ENCODE data around the gene ITGA11.
"Not testable (repeated sequence)": the region's sequence is repeated elsewhere in the genome, so short reads cannot be mapped to it uniquely, and the experiment has no call there.

The ITGA11 gene

DNA sequence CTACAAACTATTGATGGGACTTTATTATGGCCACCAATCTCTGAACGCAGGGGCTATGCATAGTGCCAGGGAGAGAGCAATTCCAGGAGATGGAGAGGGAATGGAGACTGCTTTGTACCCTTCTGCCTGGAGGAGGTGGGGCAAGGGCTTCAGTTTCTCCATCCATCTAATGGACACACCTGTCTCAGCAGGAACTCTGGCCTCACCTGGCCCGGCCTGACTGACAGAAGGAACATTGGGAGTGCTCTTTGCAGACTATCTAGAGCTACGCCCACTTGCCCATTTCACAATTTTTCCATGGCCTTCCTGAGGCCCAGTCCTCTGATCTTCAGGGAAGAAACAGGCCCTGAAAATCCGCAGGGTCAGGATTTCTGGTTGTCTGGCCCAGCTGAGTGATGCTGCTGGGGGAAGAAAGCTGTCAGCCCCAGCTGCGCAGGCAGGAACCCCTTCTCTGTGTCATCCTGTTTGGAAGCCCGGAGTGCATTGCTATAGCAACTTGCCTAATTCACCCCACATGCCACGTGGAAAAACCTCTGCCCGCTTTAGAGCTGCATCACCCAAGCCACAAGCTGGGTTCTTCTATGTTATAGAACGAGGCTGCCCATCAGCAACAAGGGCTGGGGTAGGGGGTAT lies 6.4 kb downstream of the ITGA11 start:
- DNase-seq (ENCODE audit: low spot score), result no peak

DNA sequence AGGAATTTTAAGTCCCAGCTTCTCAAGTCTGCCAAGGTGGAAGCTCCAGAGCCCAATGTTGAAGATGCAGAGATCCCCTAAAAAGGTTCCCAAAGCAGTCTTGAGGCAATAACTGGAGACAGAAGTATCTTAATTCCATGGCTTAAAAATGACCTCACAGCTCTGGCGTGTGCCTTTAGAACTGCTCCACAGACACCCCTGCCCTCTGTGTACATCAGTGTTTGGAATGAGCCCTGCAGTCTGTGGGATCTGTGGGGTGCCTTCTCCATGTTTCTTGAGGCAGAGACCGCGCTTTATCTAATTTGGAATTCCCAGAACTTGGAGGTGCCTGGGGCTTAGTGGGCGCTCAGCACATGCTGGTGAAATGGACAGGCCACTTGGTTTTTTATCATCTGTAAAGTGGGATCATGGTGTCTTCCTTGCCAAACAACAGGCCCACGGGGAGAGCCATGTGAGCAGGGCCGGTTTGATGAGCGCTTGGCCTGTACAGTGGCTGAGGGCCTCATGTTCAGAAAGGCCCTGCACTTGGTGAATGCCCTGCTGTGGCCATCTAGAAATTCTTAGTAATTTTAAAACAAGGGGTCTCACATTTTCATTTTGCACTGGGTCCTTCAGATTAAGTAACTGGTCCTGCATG lies 7.1 kb downstream of the ITGA11 start:
- no peak for DNase-seq (ENCODE audit: low spot score)

DNA sequence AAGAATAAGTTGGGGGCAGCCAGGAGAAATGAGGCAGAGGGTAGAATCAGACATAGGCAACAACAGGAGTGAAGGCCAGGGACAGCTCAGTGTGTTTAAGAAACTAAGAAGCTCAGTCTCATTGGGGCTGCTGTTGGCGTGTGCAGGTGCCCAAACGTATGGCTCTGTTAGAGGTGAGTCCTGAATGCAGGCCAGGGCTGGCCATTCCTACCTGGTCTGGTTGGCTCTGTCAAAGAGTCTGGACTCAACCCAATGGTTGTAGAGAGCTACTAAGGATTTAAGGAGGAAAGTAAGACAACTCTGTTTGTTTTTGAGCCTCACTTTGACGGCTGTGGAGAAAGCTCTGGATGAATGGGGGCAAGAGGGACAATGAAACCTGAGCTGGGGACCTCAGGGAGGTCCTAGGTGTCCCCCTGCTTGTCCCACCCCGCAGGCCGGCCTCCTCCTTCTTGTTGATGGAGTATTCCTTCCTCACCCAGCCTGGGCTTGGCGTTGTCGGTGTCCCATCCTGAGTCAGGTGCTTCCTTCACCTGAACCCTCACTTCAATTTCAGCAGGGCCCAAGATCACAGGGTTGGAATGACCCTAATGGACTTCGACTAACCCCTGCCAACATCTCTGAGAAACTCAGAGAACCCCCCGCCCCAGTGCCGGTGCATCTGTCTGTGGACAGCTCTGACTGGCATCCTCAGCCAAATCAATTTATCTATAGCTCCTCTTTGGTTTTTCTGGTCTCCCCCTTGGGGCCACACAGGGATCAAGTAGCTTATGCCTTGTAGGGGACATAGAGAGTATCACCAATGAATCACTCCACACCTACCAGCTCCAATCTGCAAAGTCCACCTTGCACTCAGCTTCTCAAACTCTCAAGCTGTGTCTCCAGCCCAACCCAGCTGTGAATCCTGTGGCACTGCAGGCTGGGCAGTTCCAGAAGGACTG lies 8.3 kb downstream of the ITGA11 start:
- no peak for DNase-seq (ENCODE audit: low spot score)

DNA sequence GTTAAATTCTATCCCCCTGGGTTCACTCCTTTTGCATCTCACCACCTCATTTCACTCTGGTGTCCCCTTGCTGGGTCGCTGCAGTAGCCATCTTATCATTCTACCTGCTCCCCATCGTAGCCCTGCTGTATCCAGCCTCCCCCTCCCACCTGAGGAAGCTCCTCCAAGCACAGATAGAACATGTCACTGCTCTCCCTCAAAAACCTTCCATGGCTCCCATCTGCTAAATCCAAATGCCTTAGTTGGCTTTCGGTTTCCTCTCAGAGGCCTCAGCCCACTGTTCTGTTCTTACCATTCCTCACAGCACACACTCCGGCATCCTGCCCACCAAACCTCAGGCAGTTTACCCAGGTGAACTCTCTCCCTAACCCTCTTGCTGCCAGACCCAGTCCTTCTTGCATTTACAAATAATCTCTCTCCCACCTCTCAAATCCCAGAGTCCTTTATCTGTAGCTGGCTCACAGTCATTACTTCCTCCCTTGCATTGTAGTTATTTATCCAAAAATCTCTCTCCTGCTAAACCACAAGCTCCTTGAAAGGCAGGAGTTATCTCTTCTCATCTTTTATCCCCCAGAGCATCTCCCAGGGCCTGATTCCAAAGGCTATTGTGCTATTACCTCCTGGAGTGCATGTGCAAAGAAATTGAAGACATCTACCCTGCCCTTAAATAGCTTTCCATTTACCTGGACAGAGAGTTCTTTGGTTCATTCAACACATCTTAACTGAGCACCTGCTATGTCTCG lies 9.4 kb downstream of the ITGA11 start:
- DNase-seq (ENCODE audit: low spot score), result not testable (repeated sequence)

DNA sequence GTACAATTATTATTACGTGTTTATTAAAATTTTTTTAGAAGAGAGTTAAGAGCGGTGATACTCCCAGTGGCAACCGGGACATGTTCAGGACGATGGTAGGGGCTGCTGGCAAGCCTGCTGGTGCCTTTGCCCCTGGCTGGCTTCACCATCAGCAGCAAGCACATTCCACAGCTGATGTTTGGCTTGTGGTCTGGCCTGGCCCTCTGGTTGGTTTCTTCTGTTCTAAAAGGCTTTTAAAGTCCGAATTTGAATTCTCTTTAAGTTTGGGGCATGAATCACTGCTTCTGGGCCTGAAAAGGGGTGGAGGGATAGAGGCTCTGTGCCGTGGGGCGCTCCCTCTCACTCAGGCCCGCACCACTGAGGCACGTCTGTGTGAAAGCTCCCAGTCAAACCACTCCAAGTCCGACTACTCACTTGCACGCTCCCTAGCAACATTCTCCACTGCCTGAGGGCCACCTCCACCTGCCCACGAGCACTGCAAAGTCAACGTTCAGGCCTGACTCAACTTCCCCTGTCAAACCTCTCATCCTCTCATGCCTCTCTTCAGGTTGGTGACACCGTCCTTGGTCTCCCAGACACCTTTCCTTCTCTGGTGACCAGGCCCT lies 10.1 kb downstream of the ITGA11 start:
- no peak for DNase-seq (ENCODE audit: low spot score)

DNA sequence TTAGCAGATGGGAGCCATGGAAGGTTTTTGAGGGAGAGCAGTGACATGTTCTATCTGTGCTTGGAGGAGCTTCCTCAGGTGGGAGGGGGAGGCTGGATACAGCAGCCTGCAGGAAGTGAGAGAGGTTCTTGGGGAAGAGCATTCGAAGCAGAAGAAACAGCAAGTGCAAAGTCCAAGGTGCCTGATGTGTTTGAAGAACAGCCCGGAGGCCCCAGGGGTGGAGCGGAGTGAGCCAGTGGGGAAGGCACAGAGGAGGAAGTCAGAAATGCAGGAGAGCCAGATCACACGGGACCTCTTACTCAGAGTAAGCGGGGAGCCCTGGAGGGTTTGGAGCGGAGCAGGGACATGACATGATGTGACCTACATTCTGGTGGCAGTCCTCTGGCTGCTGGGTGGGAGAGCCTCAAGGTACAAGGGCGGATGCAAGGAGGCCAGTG lies 10.8 kb downstream of the ITGA11 start:
- DNase-seq (ENCODE audit: low spot score), result no peak

DNA sequence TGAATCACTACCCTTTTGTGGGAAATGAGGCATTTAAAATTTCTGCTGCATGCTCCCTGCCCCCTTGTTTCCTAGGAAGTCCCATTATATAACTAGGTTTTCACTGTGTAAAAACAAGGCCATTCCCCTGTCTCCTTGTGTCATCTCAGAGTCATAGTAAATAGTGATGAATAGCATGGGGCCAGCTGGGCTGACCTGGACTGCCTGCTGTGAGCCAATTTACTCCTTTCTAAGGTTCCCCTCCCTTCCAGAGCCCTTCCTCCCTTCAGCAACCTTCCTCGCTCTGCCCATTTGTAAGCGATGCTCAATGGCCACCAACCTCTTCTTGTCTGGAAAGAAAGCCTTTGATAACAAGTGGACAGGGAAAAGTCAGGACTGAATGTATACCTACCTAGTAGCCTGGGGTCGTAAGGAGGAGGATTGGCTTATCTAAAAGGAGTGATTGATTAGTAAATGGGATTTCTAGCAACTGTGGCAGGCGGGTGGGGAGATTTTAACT lies 11.7 kb downstream of the ITGA11 start:
- no peak for DNase-seq (ENCODE audit: low spot score)

DNA sequence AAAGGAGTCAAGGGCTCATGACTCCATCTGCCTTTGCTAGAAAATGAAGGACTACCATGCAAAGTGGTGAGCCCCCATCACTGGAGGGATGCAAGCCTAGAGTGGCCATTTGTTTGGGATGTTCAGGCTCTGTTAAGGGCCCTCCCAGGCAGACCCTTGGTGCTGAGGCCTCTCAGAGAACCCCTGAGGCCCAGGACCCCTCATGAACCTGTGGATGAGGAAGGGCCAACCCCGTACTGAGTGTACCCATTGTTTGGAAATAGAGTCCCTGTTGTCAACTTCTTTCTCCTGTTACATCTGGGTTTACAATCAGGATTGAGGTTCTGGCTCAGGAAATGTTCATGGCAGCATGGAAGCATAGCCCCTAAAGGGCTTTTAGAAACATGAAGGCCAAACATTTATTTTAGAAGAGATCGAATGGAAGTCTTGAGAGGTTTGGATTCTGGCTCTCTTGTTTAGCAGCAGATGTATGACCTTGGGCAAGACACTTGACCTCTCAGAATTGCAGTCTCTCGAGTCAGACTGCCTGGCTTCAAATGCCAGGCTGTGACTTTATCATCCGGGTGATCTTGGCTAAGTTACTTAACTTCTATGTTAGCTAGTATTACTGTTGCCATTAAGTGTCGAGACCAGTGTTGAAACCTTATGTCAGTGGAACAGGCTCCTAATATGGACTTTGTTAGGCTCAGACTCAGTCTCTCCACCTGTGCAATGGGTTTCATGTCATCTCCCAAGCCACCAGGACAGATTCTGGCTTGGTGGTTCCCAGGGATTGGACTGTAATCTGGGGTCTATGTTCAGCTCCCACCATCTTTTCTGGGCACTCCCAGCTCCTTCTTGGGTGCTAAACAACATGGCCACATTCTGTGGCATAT lies 12.4 kb downstream of the ITGA11 start:
- DNase-seq (ENCODE audit: low spot score), result no peak

DNA sequence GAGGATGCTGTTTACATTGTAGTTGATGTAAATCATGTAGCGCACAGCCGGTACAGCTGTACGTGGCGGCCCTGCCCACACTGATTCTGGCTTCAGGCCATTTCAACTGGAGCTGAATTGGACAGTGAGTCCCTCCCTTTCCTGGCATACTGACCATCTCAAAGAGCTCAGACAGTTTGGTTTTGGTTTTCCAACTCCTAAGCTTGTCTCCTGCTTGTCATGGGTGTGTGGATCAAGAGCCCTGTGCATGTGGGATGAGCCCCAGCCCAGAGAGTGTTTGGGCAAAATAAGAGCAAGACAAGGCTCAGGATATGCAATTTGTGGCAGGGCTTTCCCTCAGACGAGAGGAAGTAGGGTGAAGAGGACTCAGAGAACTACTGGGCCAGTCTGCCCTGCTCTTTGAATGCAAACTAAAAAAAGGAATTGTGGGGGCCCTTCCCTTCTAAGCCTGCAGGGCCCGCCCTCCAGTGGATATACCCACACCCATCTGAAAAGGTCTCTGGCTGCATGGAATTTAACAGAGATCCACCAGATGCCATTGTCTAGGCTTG lies 13.3 kb downstream of the ITGA11 start:
- DNase-seq (ENCODE audit: low spot score), result no peak

DNA sequence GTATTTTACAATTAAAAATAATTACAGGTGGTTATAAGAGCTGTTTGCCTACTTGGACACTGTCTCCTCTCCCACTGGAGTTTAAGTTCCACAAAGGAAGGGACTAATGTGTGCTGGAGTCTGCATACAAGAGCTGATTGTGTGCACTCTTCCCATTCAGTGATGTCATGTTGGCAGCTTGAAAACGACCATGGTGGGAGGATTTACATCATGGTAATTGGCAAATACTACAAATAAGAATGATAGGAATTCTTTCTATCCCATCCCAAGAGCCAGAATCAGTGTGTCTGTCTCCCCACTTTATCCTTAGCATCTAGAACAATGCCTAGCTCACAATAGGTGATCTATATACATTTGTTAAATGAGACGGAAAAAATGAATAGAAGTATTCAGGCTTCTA lies 14.1 kb downstream of the ITGA11 start:
- no peak for DNase-seq (ENCODE audit: low spot score)

DNA sequence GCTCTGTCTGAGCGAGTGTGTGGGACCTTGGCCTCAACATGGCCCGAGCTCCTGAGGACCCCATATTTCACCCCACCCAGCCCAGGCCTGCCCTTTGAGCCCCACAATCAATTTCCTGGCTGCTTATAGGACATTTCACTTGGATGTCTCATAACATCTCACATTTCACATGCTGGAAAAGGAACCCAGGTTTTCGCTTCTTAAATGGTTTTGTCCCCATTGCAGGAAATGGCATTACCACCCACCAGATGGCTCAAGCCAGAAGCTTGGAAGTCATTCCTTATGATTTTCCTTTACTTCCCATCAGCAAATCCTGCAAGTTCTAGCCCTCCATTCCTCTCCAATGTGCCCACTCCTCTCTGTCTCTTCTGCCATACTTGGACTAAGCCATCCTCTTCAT lies 14.9 kb downstream of the ITGA11 start:
- DNase-seq (ENCODE audit: low spot score), result no peak

DNA sequence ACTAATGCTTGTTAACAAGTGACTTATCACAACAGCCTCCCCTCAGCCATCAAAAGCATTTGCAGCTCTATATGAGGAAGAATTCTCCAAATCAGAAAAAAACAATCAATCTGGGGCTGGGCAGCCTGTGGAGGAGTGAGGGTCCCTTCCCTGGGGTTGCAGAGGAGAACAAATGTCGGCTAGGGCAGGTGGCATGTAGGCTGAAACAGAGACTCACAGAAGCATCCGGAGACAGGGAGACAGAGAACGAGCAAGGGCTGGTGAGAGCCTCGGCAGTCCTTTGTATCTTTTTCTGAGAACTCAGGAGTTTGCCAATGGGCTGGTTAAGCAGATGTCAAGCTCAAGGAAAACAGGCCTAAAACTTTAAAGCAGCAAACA lies 15.8 kb downstream of the ITGA11 start:
- DNase-seq (ENCODE audit: low spot score), result no peak

DNA sequence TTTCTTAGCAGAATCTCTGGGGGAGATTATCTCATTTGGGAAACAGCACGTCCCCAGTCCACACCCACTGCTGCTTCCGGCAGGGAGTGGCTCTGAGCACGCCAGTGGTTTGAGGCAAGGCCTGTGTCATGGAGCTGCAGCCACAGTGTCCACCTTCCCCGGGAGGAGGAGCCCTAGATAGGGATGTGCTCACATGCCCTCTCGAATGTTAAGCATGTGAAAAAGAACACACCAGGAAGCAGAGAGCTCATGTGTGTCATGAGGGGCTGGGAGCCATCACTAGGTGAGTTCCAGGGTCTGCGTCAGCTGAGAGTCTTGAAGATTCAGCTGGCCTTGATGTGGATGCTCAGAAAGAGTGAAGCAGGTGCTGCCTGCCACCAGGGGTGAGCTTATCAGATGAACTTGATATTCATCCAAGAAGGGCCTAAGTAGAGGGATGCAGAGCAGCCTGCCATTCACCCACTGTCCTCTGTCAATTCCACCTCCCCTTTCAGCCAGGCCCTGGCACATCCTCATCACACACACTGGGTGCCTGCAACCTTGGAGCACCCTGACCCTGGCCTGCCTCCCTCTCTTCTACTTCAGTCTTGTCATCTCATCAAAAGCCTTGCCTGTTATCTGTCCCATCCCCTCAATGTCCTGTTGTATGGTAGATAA lies 16.3 kb downstream of the ITGA11 start:
- no peak for DNase-seq (ENCODE audit: low spot score)

DNA sequence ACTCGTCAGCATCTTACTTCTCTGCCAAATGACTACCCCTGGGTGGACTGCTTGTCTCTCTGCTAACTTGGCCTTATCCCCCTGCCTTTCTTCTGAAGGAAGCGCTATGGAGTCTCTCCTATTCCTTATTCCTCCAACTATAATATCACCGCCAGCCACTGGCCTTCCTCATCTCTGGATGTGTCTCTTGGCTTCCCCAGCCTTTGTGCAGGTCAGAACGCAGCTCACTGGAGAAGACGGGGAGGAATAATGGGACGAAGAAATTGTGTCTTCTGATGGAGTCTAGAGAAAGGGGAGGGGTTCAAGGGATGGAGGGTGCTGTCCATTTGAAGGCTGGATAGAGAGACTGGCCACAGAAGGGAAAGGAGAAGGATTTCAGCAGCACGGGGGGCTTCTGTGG lies 16.9 kb downstream of the ITGA11 start:
- no peak for DNase-seq (ENCODE audit: low spot score)

DNA sequence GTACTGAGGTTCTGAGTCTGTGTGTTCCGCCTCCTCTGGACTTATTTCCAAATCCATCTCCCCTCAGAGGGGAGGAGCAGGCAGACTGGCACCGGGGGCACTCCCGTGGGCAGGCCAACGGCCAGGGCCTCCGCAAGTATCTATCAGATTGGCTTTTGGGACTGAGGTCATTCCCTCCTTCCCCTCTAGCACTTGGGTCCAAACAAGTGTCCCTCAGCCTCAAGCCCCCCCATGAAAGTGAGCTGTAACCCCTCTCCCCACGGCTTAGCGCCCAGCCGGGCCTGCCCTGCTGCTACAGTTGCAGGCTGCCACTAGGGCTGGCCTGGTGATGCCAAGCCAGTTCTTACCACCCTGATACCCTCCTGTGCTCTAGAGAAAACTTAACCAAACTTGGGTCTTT lies 17.4 kb downstream of the ITGA11 start:
- DNase-seq (ENCODE audit: low spot score), result no peak

DNA sequence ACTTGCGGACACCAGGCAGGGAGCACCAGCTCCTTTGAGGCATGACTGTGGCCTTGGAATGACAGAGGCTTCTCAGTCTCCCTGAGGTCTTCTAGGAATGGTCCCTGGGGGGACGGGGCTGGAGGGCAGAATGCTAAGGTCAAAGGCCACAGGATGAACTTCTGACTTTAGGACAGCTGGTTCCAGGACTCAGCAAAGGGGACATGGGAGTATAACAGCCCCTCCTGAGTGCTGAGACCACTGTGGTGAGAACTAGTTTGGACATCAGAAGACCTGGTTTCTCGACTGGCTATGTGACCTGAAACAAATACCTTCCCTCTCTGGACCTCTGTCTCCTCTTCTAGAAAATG lies 17.8 kb downstream of the ITGA11 start:
- DNase-seq (ENCODE audit: low spot score), result no peak

DNA sequence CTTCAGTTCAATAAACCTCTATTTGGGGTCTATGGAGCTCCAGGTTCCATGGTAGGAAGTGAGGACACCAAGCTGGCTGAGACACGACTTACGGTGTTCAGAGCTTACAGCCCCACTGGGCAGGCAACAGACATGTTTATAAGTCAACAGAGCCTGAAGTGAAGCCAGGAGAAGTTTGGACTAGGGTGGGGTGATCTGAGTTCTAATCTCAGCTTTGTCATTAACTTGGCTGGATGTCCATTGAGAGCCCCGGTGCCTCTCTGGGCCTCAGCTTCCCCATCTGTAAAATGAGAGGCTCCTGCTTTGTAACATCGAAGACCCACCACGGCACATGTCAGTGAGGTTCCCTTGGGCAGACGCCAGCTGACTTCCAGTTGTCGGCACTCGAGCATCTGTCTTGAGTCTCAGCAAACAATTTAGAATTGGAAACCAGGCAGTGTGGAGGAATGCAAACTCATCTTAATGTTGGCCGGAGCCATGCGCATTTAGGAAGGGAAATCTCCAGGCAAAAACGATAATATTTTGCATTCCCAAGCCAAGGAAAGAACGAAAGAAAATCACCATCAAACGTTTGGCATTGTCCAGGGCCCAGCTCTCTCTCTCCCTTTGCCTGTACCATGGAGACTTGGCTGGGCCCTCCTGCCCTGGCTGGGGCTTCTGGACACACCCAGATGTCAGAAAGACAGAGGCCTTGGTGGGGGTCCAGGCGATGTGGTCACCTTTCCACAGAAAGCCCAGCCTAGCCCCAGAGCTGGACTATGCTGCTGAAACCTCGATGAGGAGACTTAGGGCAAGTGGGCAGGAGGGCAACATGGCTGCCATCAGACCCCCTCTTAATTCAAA lies 18.4 kb downstream of the ITGA11 start:
- no peak for DNase-seq (ENCODE audit: low spot score)

DNA sequence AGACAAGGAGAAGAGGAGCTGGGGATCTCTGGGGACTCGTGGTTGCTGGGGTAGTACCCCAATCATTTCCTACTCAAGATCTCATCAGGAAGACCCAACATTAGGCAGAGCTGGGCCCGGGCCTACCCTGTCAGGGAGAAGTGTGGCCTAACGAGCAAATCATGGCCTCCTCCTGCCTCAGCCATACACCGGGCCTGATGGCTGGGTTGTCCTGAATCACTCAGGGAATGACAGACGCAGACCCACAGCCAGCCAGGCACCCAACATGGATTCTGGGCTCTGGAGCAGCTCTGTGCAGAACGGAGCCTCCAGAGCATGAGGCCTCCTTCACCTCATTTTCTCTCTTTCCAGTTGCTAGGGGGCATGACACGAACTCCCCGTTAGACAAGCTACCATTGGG lies 19.7 kb downstream of the ITGA11 start:
- DNase-seq (ENCODE audit: low spot score), result no peak

DNA sequence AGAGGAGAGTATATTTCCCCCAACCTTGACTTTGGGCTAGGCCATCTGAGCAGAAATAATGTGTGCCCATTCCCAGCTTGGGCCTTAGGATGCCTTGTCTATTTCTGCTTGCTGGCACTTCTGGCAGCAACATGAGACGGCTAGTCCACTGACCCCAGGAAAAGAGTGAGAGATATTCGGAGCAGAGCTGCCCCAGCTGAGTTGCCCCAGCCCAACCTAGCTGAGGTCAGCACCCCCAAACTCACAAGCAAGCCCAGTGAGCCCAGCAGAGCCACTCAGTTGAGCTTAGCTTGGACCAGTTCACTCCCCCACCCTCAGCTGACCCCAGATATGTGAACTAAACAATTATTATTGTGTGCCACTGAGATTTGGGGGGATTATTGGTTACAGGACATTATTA lies 20.2 kb downstream of the ITGA11 start:
- no peak for DNase-seq (ENCODE audit: low spot score)
